HUDEP-2 (cell line): Measurements from ENCODE around the gene ATP2B1.
A peak's percentile ranks its signal among the peaks of the same experiment; 100 is the strongest.
"Not testable (repeated sequence)": the region's sequence is repeated elsewhere in the genome, so short reads cannot be mapped to it uniquely, and the experiment has no call there.

Experiments used
- DNase-seq, 76 experiments: peaks; one replicate each; lab custom pipeline; 2025; ENCODE audit not compliant: unreplicated experiment in 76 of 76; lab: John Stamatoyannopoulos, UW

ATP2B1 gene

DNA sequence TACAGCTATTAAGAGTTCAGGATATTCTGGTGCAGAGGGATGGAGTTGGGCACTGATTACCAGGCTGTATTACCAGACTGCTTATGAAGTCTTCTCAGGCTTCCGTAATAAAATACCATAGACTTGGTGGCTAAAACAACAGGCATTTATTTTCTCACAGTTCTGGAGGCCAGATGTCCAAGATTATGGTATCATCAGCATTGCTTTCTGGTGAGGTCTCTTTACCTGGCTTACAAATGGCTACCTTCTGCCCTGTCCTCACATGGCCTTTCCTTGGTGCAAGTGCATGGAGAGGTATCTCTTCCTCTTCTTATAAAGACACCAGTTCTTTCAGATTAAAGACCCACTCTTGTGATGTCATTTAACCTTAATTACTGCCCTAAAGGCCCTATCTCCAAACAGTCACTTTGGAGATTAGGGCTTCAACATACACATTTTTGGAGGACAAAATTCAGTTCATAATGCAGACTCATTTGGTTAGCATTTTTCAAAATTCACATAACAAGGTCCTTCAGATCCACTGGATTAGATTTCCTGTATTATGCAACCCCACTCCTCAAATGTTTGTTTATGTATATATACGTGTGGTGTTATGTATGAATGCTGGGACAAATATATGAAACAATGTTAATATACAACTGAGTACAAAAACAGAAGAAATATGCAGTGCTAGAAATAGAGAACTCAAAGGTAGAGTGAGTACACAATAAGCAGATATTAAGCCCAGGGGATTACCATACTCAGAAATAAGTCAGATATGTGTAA is 9.3 kb upstream of the ATP2B1 start:
- no peak for DNase-seq

DNA sequence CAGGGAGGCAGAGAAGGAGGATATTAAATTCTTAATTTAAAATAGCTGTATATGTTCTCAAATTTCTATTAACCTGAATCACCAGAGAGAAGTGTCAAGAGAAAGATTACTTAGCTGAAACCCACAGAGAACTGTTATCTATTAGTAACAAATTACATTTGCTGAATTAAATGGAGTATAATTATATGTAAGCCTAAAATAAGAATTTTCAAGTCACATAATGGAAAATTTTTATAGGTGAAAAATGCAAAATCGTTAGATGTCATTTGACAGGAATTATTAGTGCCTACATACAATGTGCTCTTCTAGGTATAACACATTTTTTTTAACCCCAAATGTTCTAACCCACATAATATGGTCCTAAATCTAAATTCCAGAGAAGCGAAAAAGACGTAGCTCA is 4.1 kb upstream of the ATP2B1 start:
- no peak for DNase-seq

DNA sequence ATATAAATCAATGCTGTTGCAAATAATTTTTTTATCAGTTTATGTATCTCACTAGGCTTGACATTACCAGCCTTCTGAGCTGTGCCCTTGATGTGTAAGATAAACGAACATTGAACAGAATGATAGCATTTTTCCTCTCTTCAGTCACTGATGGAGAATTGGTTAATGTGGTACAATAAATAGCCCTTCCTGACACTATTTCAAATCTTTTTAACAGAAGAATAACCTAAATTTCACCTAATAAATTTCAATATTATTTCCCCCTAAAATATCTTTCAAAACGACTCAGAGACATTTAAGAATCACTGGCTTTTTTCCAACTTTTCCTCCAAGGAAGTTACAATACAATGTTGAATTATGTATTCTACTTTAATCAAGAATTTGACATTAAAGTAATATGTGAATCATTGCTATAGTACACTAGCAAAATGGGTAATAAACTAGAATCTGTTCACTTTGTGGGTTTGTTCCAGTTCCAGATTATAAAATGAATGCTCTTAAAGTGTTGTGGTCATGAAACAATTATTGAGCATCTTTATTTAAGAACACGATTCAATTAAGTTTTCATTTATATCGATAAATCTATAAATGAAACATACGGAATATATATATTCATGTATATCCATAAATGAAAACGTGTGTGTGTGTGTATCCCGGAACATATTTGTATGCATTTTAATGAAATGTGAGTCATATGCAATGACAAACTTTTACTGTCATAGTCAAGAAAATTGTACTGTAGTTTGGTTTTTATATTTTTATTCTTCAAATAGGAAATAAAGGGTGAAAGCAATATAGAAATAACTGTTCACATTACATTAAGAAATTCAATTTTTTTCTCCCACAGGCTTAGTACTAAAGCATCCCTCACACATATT is 2.5 kb upstream of the ATP2B1 start:
- no peak for DNase-seq

DNA sequence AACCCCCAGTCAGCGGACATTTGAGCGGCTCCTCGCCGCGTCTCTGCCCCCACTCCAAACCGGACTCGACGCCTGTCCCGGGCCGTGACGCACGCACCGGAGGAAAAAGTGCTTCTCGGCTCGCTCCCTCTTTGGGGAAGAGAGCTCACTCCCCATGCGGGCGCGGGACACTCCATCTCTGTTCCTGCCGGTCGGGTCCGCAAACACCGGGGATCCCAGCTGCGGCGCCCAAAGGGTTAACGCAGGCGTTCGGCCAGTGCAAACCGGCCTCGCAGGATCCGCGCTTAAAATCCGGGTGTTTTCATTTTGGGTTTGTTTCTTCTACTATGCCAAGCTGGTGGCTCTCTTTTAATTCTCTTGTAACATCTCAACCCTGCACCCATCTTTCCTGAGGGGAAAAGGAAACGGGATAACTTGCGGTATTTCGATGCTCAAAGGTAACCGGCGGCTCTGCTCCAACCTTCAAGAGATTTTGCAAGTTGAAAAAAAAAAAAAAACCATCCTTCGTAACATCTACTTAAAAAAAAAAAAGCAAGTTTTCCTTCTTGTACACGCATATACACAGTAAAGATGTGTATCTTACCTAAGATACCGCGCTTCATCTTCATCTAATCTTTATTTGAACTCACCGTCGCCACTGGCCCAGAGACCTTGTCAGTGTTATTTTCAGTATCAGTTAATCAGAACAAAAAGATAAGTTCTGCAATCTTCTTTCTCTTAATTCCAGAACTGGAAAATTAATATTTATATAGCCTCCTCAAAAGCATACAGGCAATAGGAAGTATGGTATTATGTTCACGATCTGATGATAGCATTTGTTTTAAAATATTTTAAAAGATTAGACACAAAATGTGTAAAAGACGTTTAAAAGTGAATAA is 1.6 kb upstream of the ATP2B1 start:
- DNase-seq: peak in 9 of 76 experiments; percentile 12 to 50 (median 31)

DNA sequence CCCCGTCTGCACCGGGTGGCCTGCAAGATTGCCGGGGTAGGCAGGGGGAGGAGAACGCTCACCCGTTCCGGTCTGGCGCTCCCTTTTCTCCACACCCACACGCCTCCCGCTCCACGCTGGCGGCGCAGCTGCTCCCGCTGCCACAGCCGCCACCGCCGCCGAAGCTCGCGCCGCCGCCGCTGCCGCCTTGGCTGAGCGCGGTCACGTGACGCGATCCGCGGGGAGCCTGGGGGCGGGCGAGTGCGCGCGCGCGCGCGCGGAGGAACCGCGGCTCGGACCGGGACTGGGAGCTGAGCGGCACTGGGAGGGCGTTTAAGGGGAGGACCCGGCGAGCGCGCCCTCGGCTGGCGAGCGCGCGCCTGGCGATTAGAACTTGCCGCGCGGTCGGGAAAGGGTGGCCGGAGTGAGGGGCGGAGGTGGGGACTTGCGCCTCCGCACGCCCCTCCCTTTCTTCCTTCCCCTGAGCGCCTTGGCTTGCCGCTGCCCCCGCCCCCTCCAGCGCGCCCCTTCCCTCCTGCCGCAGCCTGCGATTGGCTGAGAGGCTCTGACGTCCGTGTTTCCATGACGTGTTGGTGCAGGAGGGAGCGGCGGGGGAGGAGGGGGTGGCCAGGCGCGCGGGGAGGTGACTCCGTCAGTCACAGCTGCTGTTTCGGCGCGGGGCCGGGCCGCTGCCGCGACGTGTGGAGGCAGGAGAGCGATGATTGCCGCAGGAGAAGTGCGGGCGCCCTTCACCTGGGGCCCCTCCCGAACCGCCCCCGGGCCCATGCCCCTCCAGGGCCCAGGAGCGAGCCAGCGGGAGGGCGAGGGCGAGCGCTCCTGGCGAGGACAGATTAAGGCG is 738 bp upstream of the ATP2B1 start:
- DNase-seq: peak in 75 of 76 experiments; percentile 69 to 99 (median 95)

DNA sequence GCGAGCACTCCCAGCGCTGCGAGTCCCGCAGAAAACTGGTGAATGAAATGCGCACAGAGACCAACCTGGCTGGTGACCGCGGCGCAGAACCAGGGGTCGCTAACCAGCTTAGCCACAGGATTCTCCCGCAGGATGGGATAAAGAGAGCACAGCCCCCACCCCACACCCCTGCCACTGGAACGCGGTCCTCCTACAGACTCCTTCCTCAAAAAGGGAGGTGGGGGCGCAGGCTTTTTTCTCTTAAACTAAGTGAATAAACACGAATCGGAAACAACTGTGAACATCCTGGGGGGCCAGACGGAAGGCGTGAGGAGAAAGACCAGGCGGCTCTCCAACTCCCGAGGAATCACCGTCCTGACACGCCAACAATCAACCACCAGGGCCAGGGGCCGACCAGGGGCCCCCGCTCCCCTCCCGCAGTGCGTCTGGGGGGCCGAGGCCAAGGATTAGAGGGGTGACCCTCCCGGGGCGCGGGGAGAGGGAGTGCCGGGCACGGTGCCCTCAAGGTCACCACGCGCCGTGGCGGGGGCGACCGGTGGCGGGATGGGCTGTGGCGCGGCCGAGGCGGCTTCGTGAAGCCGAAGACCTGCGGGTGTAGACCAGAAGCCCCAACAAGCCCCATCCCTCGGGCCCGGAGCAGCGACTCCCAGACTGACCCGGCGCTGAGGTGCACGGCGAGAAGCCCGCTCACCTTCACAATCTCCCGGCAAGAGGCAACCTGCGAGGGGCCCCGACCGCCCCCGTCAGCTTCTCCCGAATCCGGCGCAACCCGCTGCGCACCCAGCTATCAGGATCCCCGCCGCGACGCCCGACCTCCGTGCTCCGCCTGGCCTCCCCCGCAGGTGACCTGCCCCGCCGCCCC is 704 bp downstream of the ATP2B1 start:
- DNase-seq: peak in 12 of 76 experiments; percentile 3 to 47 (median 24)

DNA sequence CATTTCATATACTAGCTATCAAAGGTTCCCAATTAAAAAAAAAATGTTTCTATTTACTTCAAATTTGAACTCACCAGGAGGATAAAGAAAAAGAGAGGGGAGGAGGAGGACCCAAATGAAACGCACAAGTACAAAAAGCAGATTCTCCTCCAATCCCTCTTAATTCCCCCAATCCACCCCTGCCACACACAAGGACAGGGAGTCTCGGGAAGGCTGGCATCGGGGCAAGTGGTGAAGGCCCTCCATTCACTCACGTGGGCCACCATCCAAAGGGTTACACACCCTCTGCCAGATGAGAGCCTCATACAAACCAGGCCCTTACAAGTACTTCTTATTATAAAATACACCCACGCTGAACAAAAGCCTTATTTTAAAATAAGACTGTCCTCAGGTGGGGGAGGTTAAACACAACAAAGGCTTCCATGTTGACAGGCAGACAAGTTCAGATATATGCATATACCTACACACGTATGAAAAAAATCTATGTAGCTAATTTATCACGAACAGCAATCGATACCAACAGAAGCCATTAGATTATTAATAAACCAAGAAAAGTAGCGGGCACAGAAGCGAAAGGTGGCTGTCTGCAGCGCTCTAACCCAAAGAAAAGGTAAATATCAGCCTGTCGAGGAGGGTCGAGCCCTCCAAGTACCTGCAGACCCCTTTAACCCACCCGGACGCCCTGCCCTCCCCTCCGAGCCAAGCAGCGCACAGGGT is 1.5 kb downstream of the ATP2B1 start:
- peak in 1 of 76 experiments; percentile 3 for DNase-seq

DNA sequence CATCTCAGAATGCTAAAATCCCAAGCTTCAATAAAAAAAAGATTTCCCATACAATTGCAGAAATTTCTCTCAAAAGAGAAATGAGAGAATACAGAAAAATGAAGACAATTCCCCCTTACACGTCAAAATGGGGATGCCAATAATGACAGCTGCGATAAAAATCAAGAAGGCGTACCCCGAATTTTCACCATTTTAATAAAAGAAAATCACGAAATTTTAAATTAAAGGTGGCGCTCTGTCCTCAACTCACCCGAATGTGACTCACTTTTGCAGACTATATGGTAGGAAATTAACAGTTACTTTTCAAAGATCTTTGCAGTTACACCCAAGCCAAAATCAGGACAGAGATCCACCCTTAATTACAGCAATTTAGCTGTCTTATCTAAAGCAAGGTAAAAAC is 2.1 kb downstream of the ATP2B1 start:
- no peak for DNase-seq

DNA sequence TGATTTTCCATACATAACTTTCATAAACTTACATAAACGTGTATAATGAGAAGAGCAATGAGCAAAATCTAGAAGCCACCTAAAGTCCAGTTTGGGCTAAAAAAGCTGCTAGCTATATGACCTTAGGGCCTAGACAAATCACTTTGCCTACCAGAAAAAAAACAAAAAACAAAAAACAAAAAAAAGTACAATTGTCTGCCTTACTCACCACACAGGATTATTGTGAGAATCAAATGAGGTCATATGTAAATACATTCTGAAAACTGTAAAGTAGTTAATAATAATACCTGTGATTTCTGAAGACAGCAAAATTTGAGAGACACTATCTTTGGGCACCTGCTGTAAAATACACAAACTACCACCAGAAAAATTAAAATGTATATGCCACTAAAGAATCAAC is 4.2 kb downstream of the ATP2B1 start:
- no peak for DNase-seq

DNA sequence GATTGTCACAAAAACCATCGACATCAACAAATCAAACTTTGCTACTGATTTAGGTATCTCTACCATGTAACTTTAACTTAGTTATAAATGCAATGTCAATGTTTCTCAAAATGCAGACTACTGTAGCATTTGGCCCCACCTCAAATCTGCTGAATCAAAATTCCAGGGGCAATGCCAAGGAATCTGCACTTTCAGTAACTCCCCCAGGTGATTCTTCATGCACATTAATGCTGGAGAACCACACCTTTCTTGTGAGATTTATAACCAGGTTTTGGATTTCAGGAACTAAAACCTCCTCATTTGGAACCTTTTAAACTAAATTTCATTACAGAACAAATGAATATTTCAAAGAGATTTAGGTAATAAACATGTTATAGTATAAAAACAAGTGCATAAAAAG is 4.9 kb downstream of the ATP2B1 start:
- DNase-seq: no peak

DNA sequence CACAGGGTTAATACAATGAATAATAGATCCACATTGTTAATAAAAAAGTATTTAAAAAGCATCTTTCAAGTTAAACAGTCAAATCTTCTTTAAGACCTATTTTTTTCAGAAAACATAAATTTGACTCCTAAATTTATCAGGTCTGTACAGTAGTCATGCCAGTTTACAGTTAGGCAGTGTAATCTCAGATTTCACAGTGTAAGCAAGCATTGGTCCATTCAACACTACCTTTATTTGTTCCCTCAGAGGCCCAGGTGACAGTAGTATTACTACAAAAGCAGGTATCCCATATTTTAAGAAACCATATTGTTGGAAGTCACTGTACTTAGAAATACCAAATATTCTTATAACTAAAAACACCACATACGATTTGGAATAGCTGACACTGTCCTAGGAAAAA is 6.1 kb downstream of the ATP2B1 start:
- no peak for DNase-seq

DNA sequence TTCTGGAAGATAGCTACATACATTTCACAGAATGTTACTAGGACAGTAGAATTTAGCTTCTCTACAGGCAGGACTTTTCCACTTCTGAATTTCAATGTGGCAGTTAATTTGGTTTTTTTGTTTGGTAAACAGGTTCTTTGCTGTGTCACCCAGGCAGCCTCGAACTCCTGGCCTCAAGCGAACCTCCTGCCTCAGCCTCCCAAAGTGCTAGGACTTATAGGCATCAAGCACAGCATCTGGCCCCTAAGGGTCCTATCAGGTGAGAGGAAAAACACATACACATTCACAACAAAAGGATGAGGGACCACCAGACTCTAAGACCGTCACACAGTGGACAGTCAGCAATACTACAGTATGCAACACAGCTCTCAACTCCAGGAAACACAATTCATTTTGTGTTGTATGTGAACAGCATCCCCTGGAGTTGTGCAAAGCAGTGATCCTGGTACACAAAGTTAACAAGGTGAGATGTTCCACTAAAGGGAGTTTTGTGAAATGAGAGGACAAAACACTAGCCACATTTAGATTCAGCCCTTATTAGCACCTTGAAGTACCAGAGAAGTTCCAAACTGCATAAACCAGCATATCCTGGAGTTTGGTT is 6.9 kb downstream of the ATP2B1 start:
- DNase-seq: no peak

DNA sequence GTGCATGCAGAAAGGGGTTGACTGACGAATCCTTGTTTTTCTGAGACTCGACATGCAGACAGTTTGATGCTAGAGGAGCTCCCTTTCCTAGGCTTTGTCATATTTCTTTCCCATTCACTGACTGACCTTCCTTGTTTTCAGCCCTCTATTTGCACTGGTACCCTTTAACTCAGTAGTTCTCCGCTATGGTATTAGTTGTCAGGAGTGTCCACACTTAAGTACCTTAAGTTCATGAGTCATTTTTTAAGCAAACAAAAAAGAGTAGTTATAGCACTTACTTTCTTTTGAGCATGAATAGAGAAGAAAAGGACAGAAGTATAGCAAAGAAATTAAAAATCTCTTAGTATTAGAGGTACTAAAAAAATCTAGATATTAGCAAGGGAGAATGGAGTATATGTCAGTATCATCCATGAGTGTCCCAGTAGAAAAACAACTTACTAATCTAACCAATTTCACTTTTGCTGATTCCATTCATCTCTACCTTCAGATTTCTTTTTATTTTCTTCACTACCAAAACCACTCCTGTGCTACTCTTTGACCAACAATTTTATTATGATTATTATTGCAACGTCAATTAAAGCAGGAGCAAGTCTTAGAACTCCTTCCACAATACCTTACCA is 8.3 kb downstream of the ATP2B1 start:
- no peak for DNase-seq

DNA sequence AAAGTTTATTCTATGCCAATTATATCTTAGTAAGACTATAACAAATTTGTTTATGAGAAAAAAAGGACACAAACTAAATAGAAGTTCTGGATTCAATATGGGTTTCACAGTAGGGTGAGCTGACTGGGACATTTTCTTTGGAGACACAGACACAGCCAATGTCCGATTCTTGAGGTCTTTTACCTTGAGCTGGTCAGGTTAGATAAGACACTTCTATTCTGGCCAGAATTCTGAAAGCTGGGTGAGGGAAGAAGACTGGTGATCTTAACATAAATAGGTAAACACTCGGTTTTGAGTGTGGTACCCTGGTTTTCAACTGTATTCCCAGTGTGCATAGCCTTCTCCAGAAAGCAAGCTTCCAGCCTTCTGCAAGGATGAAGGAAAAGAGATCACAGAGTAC is 10.0 kb downstream of the ATP2B1 start:
- DNase-seq: no peak

DNA sequence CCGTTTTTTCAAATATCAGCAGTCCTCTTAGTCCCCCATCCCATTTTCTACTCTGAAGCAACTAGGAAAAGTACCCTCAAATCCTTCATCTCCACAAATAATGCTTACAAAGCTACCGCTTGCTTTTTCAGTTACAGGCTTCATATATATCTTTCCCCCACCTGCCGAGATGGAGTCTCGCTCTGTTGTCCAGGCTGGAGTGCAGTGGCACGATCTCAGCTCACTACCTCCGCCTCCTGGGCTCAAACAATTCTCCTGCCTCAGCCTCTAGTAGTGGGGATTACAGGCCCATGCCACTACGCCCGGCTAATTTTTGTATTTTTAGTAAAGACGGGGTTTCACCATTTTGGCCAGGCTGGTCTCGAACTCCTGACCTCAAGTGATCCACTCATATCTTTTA is 10.9 kb downstream of the ATP2B1 start:
- DNase-seq: not testable (repeated sequence)

DNA sequence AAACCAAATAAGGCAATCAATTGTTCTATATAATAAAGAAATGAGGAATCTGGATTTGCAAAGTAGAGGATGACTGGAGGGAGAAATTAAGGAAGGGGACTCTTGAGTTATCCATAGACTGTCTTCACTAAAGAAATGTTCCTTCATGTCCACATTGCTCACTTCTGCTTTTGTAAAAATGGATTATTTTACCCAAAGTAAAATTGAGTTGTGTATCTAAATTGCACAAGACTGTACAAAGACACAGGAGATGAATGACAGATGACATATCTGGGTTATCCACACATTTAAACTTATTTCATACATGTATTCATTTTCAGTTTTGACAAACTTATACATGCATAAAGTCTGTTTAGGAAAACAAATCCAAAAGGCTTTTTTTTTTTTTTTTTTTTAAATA is 11.3 kb downstream of the ATP2B1 start:
- DNase-seq: no peak

DNA sequence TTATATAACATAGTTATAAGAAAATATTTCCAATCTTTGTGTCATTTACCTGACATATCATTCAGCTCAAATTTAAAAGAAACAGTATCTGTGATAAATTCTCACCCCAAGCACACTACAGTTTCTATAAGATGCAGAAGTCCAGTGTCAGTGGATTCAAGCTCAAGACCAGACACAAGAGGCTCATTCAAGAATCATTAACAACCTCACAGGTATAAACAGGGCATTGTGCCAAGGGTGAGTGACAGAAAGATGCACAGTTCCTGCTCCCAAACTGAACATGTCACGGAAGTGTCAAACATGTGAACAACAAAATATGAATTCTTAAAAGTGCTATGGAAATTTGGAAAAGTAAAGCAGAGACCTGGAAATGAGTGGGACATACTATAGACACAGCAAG is 12.8 kb downstream of the ATP2B1 start:
- DNase-seq: no peak

DNA sequence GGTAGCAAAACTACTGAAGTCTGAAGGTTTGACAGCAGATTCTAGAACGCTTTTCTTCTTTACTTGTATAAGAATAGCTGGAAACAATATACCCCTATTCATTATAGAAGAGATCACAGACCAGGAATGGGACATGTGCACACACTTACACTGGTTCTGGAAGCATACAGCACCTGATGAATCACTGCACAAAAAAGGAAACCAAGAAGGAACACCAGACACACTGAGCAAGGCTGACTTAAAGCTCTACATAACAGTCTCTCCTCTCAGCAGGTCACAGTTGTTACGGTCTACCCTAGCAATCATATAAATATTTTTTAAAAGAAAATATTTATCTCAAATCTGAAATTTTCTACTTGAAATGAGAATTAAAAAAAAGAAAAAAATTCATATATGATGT is 13.5 kb downstream of the ATP2B1 start:
- DNase-seq: no peak
